BLaER1 treated with 17β-estradiol and CSF1 and Interleukin-3, amounts not matched to agents 10 nM and 100 nM (cell line): ENCODE data around the gene OR6B1.
A peak's percentile ranks its signal among the peaks of the same experiment; 100 is the strongest.
"Not testable (repeated sequence)": the region's sequence is repeated elsewhere in the genome, so short reads cannot be mapped to it uniquely, and the experiment has no call there.

Experiments
- H3K27ac ChIP-seq, 11 experiments: shearing (Covaris generic); formaldehyde crosslinking; 2 replicates each; pipeline ENCODE4 v1.8.1; 2022
- H3K27me3 ChIP-seq, 11 experiments: shearing (Covaris generic); formaldehyde crosslinking; 2 replicates each; pipeline ENCODE4 v1.8.1; 2022
- H3K36me3 ChIP-seq, 11 experiments: shearing (Covaris generic); formaldehyde crosslinking; 2 replicates each; pipeline ENCODE4 v1.8.1; 2022
- H3K4me1 ChIP-seq, 10 experiments: shearing (Covaris generic); formaldehyde crosslinking; 2 replicates each; pipeline ENCODE4 v1.8.1; 2022
- H3K4me2 ChIP-seq, 11 experiments: shearing (Covaris generic); formaldehyde crosslinking; 2 replicates each; pipeline ENCODE4 v1.8.1; 2022
- H3K4me3 ChIP-seq, 10 experiments: shearing (Covaris generic); formaldehyde crosslinking; 2 replicates each; pipeline ENCODE4 v1.8.1; 2022
- H3K9ac ChIP-seq, 11 experiments: shearing (Covaris generic); formaldehyde crosslinking; 2 replicates each; pipeline ENCODE4 v1.8.1; 2022
- H3K9me3 ChIP-seq, 11 experiments: shearing (Covaris generic); formaldehyde crosslinking; replicated peaks in 1 of 11; 2 replicates each; pipeline ENCODE4 v1.8.1; 2022
- H4K20me1 ChIP-seq, 11 experiments: shearing (Covaris generic); formaldehyde crosslinking; 2 replicates each; pipeline ENCODE4 v1.8.1; 2022
- Cebpa-rat ChIP-seq, 11 experiments: shearing (Covaris generic); IDR thresholded peaks; 2 replicates each; pipeline ENCODE4 v1.8.1; 2022

OR6B1 gene

DNA sequence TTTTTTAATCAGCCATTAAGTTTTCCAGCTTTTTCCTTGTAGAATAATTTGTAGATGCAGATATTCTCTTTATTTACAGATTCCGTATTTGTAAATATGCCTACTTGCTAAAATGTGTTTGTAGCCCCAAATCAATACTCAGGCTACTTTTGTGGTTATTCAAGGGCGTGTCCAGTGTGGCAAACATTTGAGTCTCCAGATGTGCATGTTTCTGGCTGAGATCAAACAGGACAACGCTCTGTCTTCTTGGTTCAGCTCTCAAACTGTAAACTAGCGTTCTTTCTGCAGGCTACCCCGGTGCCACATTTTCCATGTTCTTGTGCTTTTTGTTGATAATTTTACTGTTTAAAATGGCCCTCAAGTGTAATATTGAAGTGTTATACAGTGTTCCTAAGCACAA is 32.4 kb downstream of the OR6B1 start:
- no peaks in the 10 kb centered on the region for H3K27me3 ChIP-seq
- H3K36me3 ChIP-seq, result no peaks in the 10 kb centered on the region
- H3K4me1 ChIP-seq, result peaks cover 0 to 16% (median 2%) of the 10 kb centered on the region in 10 experiments; a peak in 6 of 20 replicates
- H3K4me3 ChIP-seq, result no peak overlapping the region
- H3K9ac ChIP-seq, result no peak overlapping the region
- H3K9me3 ChIP-seq, result no peaks in the 10 kb centered on the region
- no peak for TF ChIP-seq Cebpa-rat (IDR thresholded peaks at IDR 0.05)
- no peak overlapping the region for H3K27ac ChIP-seq
- no peaks in the 10 kb centered on the region for H4K20me1 ChIP-seq
- H3K4me2 ChIP-seq, result no peak overlapping the region

DNA sequence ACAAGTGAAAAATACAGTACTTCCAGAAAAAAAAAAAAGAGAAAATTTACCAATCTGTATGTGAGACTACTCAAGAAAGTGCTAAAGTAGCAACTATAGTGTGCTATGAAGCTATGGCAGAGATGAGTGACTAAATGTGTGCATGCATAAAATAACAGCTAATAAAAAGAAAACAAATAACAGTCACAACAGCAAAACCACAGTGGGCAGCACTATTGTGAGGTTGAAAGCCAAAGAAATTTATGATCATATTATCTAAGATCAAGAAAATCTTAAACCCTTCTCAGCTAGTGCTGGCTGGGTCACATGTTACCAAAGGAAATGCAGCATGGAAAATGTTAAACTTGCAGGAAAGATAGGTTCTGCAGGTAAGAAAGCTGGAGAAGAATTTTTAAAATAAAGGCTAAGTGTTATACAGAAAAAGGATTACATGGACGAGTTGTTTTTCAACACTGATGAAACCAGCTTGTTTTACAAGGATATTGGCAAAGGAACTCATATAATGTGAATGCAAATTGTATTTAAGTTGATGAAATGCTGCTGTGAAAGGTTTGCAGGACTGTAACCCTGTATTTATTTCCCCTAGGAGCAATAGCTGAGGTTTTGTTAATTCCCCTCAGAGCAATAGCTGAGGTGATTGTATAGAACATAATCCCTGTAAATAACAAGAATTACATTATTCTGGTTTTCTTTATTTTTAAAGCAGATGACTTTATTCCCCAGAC is 33.0 kb downstream of the OR6B1 start:
- no peaks in the 10 kb centered on the region for H3K27me3 ChIP-seq
- H4K20me1 ChIP-seq, result no peaks in the 10 kb centered on the region
- no peaks in the 10 kb centered on the region for H3K9me3 ChIP-seq
- no peak overlapping the region for H3K4me3 ChIP-seq
- peaks cover 0 to 16% (median 2%) of the 10 kb centered on the region in 10 experiments; a peak in 6 of 20 replicates for H3K4me1 ChIP-seq
- H3K9ac ChIP-seq, result no peak overlapping the region
- H3K36me3 ChIP-seq, result no peaks in the 10 kb centered on the region
- no peak overlapping the region for H3K27ac ChIP-seq
- no peak for TF ChIP-seq Cebpa-rat (IDR thresholded peaks at IDR 0.05)
- no peak overlapping the region for H3K4me2 ChIP-seq

- H3K9me3 ChIP-seq, result no peaks in the 10 kb centered on the region
- H3K36me3 ChIP-seq, result no peaks in the 10 kb centered on the region
- no peak overlapping the region for H3K27ac ChIP-seq
- no peak overlapping the region for H3K4me2 ChIP-seq
- H3K27me3 ChIP-seq, result no peaks in the 10 kb centered on the region
- no peak overlapping the region for H3K4me3 ChIP-seq
- peaks cover 0 to 16% (median 2%) of the 10 kb centered on the region in 10 experiments; a peak in 6 of 20 replicates for H3K4me1 ChIP-seq
- no peak overlapping the region for H3K9ac ChIP-seq
- TF ChIP-seq Cebpa-rat (IDR thresholded peaks at IDR 0.05), result no peak
- H4K20me1 ChIP-seq, result no peaks in the 10 kb centered on the region
These were observed 35.3 kb downstream of the OR6B1 start for GRCh38 chr7:144035385-144035784.

DNA sequence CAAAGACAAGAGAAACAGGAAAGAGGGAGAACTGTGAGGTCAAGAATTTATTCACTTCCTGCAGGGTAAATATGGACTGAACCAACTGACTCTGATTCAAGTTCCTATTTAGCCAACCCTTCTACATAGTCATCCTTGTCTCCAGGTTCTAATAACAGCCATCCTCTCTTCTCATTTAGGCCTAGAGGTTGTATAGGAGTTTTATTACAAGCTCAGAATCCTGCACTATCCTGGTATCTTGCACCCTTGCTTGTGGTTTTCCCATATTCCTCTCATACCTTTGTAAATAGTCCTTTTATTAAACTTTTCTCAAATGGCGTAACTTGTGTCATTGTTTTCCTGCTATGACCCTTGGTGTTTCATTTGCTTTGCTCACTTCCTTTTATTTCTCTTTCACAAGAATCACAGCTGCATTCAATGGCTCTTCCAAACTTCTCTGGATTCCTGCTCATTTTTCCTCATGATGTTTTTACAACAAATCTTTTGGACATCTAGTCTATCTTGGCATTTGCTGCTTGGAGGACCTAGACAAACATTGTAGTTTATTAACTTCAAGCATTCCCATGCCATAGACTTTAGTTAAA is 36.3 kb downstream of the OR6B1 start:
- TF ChIP-seq Cebpa-rat (IDR thresholded peaks at IDR 0.05), result no peak
- no peaks in the 10 kb centered on the region for H3K36me3 ChIP-seq

DNA sequence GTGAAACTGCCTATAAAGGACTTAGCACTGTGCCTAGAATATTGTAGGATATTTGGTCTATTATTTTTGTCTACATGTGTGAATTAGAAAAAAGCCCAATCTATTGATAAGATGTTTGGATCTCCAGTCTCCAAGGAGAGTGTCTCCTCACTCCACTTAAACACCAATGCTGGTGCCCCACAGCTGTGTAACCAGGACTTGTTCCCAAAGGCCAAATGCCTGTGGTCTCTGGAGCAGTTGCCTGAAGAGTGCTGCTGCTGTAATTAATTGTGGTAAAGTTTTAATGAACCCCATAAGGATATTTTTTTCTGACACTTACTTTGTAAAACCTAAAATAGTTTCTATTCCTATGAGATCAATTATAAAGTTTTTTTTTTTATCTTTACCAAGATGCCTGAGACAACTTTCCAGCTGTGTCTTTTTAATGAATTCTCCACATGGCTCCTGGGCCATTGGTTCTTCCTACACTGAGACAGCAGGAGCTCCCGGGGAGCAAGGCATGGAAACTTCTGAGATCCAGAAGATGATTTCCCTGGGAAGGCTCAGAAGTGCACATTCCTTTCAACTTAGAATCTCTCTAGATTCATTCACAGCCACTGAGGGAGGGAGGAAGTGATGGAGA is 37.4 kb downstream of the OR6B1 start:
- H3K27ac ChIP-seq, result no peak overlapping the region
- no peak overlapping the region for H3K4me2 ChIP-seq
- H3K9me3 ChIP-seq, result no peaks in the 10 kb centered on the region
- H3K4me1 ChIP-seq, result peaks cover 0 to 10% (median 2%) of the 10 kb centered on the region in 10 experiments; a peak in 3 of 20 replicates
- H3K27me3 ChIP-seq, result no peaks in the 10 kb centered on the region
- H4K20me1 ChIP-seq, result no peaks in the 10 kb centered on the region
- TF ChIP-seq Cebpa-rat (IDR thresholded peaks at IDR 0.05), result no peak
- no peak overlapping the region for H3K4me3 ChIP-seq
- no peak overlapping the region for H3K9ac ChIP-seq
- H3K36me3 ChIP-seq, result no peaks in the 10 kb centered on the region

More for the DNA sequence above, 36.3 kb downstream of the OR6B1 start:
- Histone ChIP-seq H3K4me3 (no peak overlapping the region), H3K9me3 (no peaks in the 10 kb centered on the region), H3K4me1 (peaks cover 0 to 10% (median 2%) of the 10 kb centered on the region in 10 experiments; a peak in 3 of 20 replicates), H3K27me3 (no peaks in the 10 kb centered on the region), H4K20me1 (no peaks in the 10 kb centered on the region), H3K27ac (0 out of 22 replicates have a peak overlapping the region, but pooled peaks of 1 of the 11 experiments have one; percentile 5), H3K4me2 (peak overlapping the region in 5 of 11 experiments; percentile 14 to 37 (median 26); a peak in 4 of 22 replicates), H3K9ac (no peak overlapping the region)

- H3K36me3 ChIP-seq, result no peaks in the 10 kb centered on the region
- H3K9ac ChIP-seq, result no peak overlapping the region
- no peak overlapping the region for H3K4me2 ChIP-seq
- no peak for TF ChIP-seq Cebpa-rat (IDR thresholded peaks at IDR 0.05)
- no peak overlapping the region for H3K4me3 ChIP-seq
- H4K20me1 ChIP-seq, result no peaks in the 10 kb centered on the region
- peaks cover 0 to 10% (median 2%) of the 10 kb centered on the region in 10 experiments; a peak in 3 of 20 replicates for H3K4me1 ChIP-seq
- no peaks in the 10 kb centered on the region for H3K27me3 ChIP-seq
- H3K9me3 ChIP-seq, result no peaks in the 10 kb centered on the region
- no peak overlapping the region for H3K27ac ChIP-seq
These were observed 38.8 kb downstream of the OR6B1 start for GRCh38 chr7:144038887-144039286.

GRCh38 chr7:144048648-144049047 is 48.5 kb downstream of the OR6B1 start, which contains the start of gene OR2A5:
OR2A5 (plus strand) TSS chr7:144048948; CDS start chr7:144050402, 1,454 bp downstream.
- no peak within 1 kb of the TSS for H3K4me3 ChIP-seq
- no peaks in the 10 kb centered on the region for H3K4me1 ChIP-seq
- H3K9ac ChIP-seq, result no peak within 1 kb of the TSS
- no peaks in the 10 kb centered on the region for H3K27me3 ChIP-seq
- TF ChIP-seq Cebpa-rat (IDR thresholded peaks at IDR 0.05), result no peak
- H3K9me3 ChIP-seq, result no peaks in the 10 kb centered on the region
- no peak within 1 kb of the TSS for H3K27ac ChIP-seq
- no peak within 1 kb of the TSS for H3K4me2 ChIP-seq
- H3K36me3 ChIP-seq, result no peaks in the 10 kb centered on the region
- H4K20me1 ChIP-seq, result no peaks in the 10 kb centered on the region

DNA sequence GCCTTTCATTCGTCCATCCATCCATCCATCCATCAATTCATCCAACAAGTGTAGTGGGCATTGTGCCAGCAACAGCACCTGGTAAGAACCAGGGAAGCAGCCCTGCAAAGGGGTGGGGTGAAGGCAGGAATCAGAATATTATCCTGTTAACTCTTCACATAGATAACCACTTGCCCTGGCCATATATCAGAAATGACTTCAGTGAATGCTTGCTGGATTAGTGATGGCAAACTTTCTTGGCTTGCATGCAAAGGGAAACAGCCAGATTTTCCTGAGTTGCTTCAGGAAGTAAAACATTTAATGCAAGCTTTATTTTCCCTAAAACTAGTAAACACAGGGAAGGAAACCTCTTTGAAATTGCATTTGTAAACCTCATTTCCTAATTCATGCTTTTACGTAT is 49.4 kb downstream of the OR6B1 start:
- TF ChIP-seq Cebpa-rat (IDR thresholded peaks at IDR 0.05), result no peak
- Histone ChIP-seq H3K4me3 (no peak overlapping the region), H3K9ac (no peak overlapping the region), H3K27me3 (no peaks in the 10 kb centered on the region), H3K9me3 (no peaks in the 10 kb centered on the region), H3K4me2 (no peak overlapping the region), H4K20me1 (no peaks in the 10 kb centered on the region), H3K4me1 (no peaks in the 10 kb centered on the region), H3K36me3 (no peaks in the 10 kb centered on the region), H3K27ac (no peak overlapping the region)

- Histone ChIP-seq H3K4me1 (no peaks in the 10 kb centered on the region), H3K27me3 (no peaks in the 10 kb centered on the region), H4K20me1 (no peaks in the 10 kb centered on the region), H3K27ac (no peak overlapping the region), H3K9ac (no peak overlapping the region), H3K9me3 (no peaks in the 10 kb centered on the region), H3K4me3 (no peak overlapping the region), H3K4me2 (no peak overlapping the region), H3K36me3 (no peaks in the 10 kb centered on the region)
- no peak for TF ChIP-seq Cebpa-rat (IDR thresholded peaks at IDR 0.05)
These were observed 50.0 kb downstream of the OR6B1 start for GRCh38 chr7:144050093-144050492.

GRCh38 chr7:144050884-144051283 is 50.8 kb downstream of the OR6B1 start:
- H4K20me1 ChIP-seq, H3K4me1 ChIP-seq, H3K27ac ChIP-seq, H3K36me3 ChIP-seq, H3K27me3 ChIP-seq, H3K4me3 ChIP-seq, H3K9me3 ChIP-seq, H3K9ac ChIP-seq, H3K4me2 ChIP-seq: not testable (repeated sequence)
